ENCODE data around the gene GPATCH8.

GRCh38 chr17:44503147-44504029 is at the start of gene GPATCH8:
- TF ChIP-seq POLR2AphosphoS5 (IDR thresholded peaks at IDR 0.05; ENCODE audit: low read depth, low read length) (peak; percentile 86), POLR2A (IDR thresholded peaks at IDR 0.05; ENCODE audit: low read depth, low read length) (peak; percentile 78)

Measured in GM12892 (cell line).